ENCODE data around the gene PPIF.
"Not testable (repeated sequence)": the region's sequence is repeated elsewhere in the genome, so short reads cannot be mapped to it uniquely, and the experiment has no call there.

Gene PPIF

DNA sequence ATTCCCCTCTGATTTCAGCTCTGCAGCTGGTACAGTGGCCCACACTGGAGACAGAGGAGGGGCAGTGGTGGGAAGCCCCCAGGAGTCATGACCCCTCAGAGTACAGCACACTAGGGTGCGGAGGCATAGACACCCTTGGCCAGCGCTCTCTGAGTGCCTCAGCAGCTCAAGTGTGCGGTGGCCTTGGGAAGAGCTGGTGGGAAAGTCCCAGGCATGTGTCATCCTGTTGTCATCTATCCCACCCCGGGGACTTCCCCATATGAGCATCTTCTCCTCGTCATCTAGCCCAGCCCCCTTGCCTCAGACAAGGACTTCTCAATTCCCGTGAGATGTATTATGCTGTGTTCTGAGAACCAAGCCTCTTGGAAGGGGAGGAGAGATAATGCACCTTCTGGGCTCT, 15.6 kb upstream of the PPIF start:
- POLR2A ChIA-PET: no interaction called here
- no peak for DNase-seq (ENCODE audit: extremely low spot score)

DNA sequence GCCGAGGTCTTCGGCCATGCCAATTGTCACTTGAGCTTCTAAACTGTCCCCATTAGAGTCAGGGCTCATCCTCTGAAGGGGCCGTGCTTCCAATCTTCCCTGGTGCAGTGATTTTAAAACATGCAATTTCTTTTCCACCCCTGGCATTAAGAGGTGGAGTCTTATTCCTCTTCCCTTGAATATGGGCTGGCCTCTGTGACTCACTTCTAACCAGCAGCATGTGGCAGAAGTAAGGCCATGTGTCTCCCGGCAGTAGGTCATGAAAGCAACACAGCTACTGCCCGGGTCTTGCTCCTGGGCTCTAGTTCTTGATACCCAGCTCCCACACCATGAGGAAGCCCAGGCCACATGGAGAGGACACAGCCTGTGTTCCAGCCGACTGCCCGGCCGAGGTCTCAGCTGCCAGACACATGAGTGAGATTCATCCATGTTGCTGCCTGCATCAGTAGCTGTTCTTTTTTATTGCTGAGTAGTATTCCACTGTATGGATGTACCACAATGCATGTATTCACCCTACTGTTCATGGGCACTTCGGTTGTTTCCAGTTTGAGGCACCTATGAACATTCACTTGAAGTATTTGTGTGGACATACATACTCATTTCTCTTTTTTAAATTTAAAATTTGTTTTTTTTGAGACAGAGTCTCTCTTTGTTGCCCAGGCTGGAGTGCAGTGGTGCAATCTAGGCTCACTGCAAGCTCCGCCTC, 14.5 kb upstream of the PPIF start:
- DNase-seq (ENCODE audit: extremely low spot score); CTCF ChIA-PET; POLR2A ChIA-PET: not testable (repeated sequence)

More for the DNA sequence above, 15.6 kb upstream of the PPIF start:
- TF ChIP-seq CTBP1 (IDR thresholded peaks at IDR 0.05; ENCODE audit: borderline replicate concordance) (no peak), ARNT (IDR thresholded peaks at IDR 0.05) (no peak), BHLHE40 (IDR thresholded peaks at IDR 0.05; ENCODE audit: borderline replicate concordance) (no peak), L3MBTL2 (conservative IDR thresholded peaks at IDR 0.05) (no peak), ZNF384 (IDR thresholded peaks at IDR 0.05) (no peak), HDGF (IDR thresholded peaks at IDR 0.05; ENCODE audit: borderline replicate concordance) (no peak), FOXK2 (IDR thresholded peaks at IDR 0.05) (no peak), SUZ12 (IDR thresholded peaks at IDR 0.05) (no peak), ELF4 (IDR thresholded peaks at IDR 0.05) (no peak), SP1 (IDR thresholded peaks at IDR 0.05) (no peak), LEF1 (IDR thresholded peaks at IDR 0.05; ENCODE audit: borderline replicate concordance) (no peak), NFRKB (IDR thresholded peaks at IDR 0.05) (no peak), FOXA1 (IDR thresholded peaks at IDR 0.05) (no peak), FOXM1 (IDR thresholded peaks at IDR 0.05; ENCODE audit: borderline replicate concordance) (no peak), TARDBP (IDR thresholded peaks at IDR 0.05) (no peak)
- TF ChIP-seq, protein P1, sequence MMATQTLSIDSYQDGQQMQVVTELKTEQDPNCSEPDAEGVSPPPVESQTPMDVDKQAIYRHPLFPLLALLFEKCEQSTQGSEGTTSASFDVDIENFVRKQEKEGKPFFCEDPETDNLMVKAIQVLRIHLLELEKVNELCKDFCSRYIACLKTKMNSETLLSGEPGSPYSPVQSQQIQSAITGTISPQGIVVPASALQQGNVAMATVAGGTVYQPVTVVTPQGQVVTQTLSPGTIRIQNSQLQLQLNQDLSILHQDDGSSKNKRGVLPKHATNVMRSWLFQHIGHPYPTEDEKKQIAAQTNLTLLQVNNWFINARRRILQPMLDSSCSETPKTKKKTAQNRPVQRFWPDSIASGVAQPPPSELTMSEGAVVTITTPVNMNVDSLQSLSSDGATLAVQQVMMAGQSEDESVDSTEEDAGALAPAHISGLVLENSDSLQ (IDR thresholded peaks at IDR 0.05): no peak
- CTCF ChIA-PET: no interaction called here

DNA sequence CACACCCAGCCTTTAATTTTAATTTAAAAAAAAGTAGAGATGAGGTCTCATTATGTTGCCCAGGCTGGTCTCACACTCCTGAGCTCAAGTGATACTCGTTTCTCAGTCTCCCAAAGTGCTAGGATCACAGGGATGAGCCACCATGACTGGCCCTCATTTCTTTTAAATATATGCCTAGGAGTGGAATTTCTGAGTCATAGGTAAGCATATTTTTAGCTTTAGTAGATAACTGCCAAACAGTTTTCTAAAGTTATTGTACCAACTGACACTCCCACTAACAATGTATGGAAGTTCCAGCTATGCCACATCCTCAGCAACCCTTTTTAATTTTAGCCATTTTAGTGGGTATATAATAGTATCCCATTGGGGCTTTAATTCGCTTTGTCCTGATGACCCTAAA, 13.8 kb upstream of the PPIF start:
- POLR2A ChIA-PET: no interaction called here
- CTCF ChIA-PET: no interaction called here
- TF ChIP-seq HDGF (IDR thresholded peaks at IDR 0.05; ENCODE audit: borderline replicate concordance) (no peak), CTBP1 (IDR thresholded peaks at IDR 0.05; ENCODE audit: borderline replicate concordance) (no peak), LEF1 (IDR thresholded peaks at IDR 0.05; ENCODE audit: borderline replicate concordance) (no peak), ELF4 (IDR thresholded peaks at IDR 0.05) (no peak), SP1 (IDR thresholded peaks at IDR 0.05) (no peak), ZNF384 (IDR thresholded peaks at IDR 0.05) (no peak)
- no peak for DNase-seq (ENCODE audit: extremely low spot score)

DNA sequence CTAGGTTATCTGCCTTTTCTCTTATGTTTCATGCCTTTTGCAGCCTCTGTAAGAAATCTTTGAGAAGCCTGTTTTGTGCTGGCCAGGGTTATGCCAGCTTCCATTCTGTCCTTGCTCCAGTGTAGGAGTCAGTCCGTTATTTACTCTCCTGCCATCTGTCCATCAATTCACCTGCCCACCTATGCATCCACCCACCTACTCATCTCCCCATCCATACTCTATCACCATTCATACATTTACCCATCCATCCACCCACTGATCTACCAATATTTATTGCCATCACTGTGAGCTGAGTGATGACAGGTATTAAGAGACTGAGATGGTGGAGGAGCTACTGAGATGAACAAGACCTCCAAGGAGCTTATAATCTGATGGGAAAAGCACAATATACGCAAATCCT, 12.7 kb upstream of the PPIF start:
- TF ChIP-seq NFRKB (IDR thresholded peaks at IDR 0.05): no peak
- TF ChIP-seq, protein P1 (IDR thresholded peaks at IDR 0.05): no peak
- no peak for TF ChIP-seq CTBP1 (IDR thresholded peaks at IDR 0.05; ENCODE audit: borderline replicate concordance)
- TF ChIP-seq TARDBP (IDR thresholded peaks at IDR 0.05): no peak
- TF ChIP-seq LEF1 (IDR thresholded peaks at IDR 0.05; ENCODE audit: borderline replicate concordance): no peak
- no peak for TF ChIP-seq FOXK2 (IDR thresholded peaks at IDR 0.05)
- TF ChIP-seq L3MBTL2 (conservative IDR thresholded peaks at IDR 0.05): no peak
- TF ChIP-seq SP1 (IDR thresholded peaks at IDR 0.05): no peak
- no peak for TF ChIP-seq SUZ12 (IDR thresholded peaks at IDR 0.05)
- TF ChIP-seq FOXA1 (IDR thresholded peaks at IDR 0.05): no peak
- TF ChIP-seq ARNT (IDR thresholded peaks at IDR 0.05): no peak
- no peak for TF ChIP-seq FOXM1 (IDR thresholded peaks at IDR 0.05; ENCODE audit: borderline replicate concordance)
- TF ChIP-seq ZNF384 (IDR thresholded peaks at IDR 0.05): no peak
- TF ChIP-seq BHLHE40 (IDR thresholded peaks at IDR 0.05; ENCODE audit: borderline replicate concordance): no peak
- no peak for TF ChIP-seq HDGF (IDR thresholded peaks at IDR 0.05; ENCODE audit: borderline replicate concordance)
- no peak for TF ChIP-seq ELF4 (IDR thresholded peaks at IDR 0.05)
- no peak for DNase-seq (ENCODE audit: extremely low spot score)
- ChIA-PET CTCF (interaction anchor here (1.6 kb wide), 1 partner anchor 10 kb away, joined by 5 read pairs; no protein-coding TSS in a partner anchor), POLR2A (no interaction called here)

DNA sequence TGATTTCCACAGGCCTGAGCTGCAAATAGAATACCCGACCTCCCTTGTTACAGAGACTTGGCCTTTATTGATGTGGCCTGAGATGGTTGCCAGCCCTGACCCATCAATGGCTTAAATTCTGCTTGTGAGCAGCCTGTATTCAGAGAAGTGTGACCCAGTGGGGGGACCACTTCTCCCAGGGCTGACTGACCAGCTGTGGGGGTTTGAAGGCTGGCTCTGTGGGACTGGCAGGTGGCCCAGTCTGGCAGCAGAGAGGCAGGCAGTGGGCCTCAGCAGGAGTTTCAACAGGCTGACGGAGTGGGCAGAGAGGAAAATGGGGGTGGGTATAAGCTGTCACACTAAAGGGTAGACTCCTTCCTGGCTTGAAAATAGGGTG, 12.2 kb upstream of the PPIF start:
- no peak for DNase-seq (ENCODE audit: extremely low spot score)
- ChIA-PET POLR2A (no interaction called here), CTCF (interaction anchor here (1.6 kb wide), 1 partner anchor 10 kb away, joined by 5 read pairs; no protein-coding TSS in a partner anchor)
- TF ChIP-seq ELF4 (IDR thresholded peaks at IDR 0.05): no peak
- TF ChIP-seq ARNT (IDR thresholded peaks at IDR 0.05): no peak
- TF ChIP-seq TARDBP (IDR thresholded peaks at IDR 0.05): no peak
- TF ChIP-seq FOXM1 (IDR thresholded peaks at IDR 0.05; ENCODE audit: borderline replicate concordance): no peak
- TF ChIP-seq ZNF384 (IDR thresholded peaks at IDR 0.05): no peak

DNA sequence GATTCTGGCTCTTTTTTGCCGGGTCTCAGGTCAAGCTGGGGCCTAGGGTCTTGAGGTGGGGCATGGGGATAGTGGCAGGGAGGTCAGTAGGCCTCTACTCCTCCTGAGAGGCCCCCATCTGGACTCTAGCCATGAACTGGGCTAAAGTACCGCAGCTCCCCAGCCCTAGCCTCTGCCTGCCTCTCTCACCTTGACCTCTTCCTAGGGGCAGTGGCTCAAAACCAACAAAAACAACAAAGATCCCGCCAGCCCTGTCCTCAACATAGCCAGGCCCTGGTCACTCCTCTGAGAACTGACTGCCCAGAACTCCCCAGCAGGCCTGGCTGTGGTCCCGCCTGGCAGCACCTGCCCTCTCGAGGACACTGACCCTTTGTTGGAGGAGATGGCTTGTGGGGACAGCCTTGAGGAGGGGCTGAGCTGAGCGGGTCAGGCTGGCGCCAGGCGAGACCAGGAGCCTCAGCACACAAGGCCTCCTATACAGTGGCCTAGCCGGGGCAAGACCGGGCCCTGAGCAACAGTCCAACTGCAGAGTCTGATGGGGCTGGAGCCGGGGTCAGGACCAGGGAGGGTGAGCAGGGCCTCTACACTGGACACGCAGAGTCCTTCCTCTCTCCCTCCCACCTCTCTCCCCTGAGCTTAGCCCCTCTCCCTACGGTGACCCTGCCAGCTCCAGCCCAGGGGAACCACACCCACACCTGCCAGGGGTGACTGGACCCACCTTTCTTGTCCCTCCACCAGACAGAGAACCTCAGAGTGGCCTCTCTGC, 11.6 kb upstream of the PPIF start:
- ChIA-PET POLR2A (interaction anchor here (1.7 kb wide), 1 partner anchor 12 kb away, joined by 5 read pairs; no protein-coding TSS in a partner anchor), CTCF (interaction anchor here (1.6 kb wide), 1 partner anchor 9 kb away, joined by 5 read pairs; no protein-coding TSS in a partner anchor)
- DNase-seq (ENCODE audit: extremely low spot score): no peak
- no peak for TF ChIP-seq BHLHE40 (IDR thresholded peaks at IDR 0.05; ENCODE audit: borderline replicate concordance)
- TF ChIP-seq NFRKB (IDR thresholded peaks at IDR 0.05): no peak
- no peak for TF ChIP-seq TARDBP (IDR thresholded peaks at IDR 0.05)
- no peak for TF ChIP-seq FOXK2 (IDR thresholded peaks at IDR 0.05)
- TF ChIP-seq L3MBTL2 (conservative IDR thresholded peaks at IDR 0.05): no peak
- TF ChIP-seq ARNT (IDR thresholded peaks at IDR 0.05): no peak
- no peak for TF ChIP-seq ELF4 (IDR thresholded peaks at IDR 0.05)
- TF ChIP-seq SP1 (IDR thresholded peaks at IDR 0.05): no peak
- TF ChIP-seq ZNF384 (IDR thresholded peaks at IDR 0.05): no peak
- no peak for TF ChIP-seq HDGF (IDR thresholded peaks at IDR 0.05; ENCODE audit: borderline replicate concordance)
- TF ChIP-seq LEF1 (IDR thresholded peaks at IDR 0.05; ENCODE audit: borderline replicate concordance): no peak
- no peak for TF ChIP-seq SUZ12 (IDR thresholded peaks at IDR 0.05)
- TF ChIP-seq, protein P1 (IDR thresholded peaks at IDR 0.05): no peak
- no peak for TF ChIP-seq FOXA1 (IDR thresholded peaks at IDR 0.05)
- TF ChIP-seq FOXM1 (IDR thresholded peaks at IDR 0.05; ENCODE audit: borderline replicate concordance): no peak
- TF ChIP-seq CTBP1 (IDR thresholded peaks at IDR 0.05; ENCODE audit: borderline replicate concordance): no peak
